GM12891 (cell line): ENCODE results near the gene CDCA3.
A peak's percentile ranks its signal among the peaks of the same experiment; 100 is the strongest.

ENCODE experiments used
- DNase-seq: peaks from one replicate; pipeline ENCODE4 v3.0.0; 2011; ENCODE audit warnings: low spot score; ENCODE audit not compliant: insufficient read length
- FAIRE-seq: peaks from 2 replicates; lab custom pipeline; 2011; peaks lifted over from hg19 to GRCh38; lab: Jason Lieb, UNC
- PAX5 ChIP-seq: IDR thresholded peaks from 2 replicates; pipeline ENCODE4 v1.6.1; 2011; ENCODE audit warnings: low read length, moderate library complexity, mild to moderate bottlenecking; ENCODE audit not compliant: insufficient read depth, severe bottlenecking
- POLR2A ChIP-seq: IDR thresholded peaks from 2 replicates; pipeline ENCODE4 v1.6.1; 2011; ENCODE audit warnings: low read depth, low read length, control low read depth
- POLR2AphosphoS5 ChIP-seq: IDR thresholded peaks from 2 replicates; pipeline ENCODE4 v1.6.1; 2011; ENCODE audit warnings: low read depth, low read length, control low read depth
- POU2F2 ChIP-seq: IDR thresholded peaks from 2 replicates; pipeline ENCODE4 v1.6.1; 2011; ENCODE audit warnings: low read depth, mild to moderate bottlenecking, control low read depth, low read length, moderate library complexity
- SPI1 ChIP-seq: IDR thresholded peaks from 2 replicates; pipeline ENCODE4 v1.6.1; 2011; ENCODE audit warnings: low read depth, low read length, control low read depth
- TAF1 ChIP-seq: IDR thresholded peaks from 2 replicates; pipeline ENCODE4 v1.6.1; 2011; ENCODE audit warnings: low read depth, low read length, control low read depth

Gene CDCA3

DNA sequence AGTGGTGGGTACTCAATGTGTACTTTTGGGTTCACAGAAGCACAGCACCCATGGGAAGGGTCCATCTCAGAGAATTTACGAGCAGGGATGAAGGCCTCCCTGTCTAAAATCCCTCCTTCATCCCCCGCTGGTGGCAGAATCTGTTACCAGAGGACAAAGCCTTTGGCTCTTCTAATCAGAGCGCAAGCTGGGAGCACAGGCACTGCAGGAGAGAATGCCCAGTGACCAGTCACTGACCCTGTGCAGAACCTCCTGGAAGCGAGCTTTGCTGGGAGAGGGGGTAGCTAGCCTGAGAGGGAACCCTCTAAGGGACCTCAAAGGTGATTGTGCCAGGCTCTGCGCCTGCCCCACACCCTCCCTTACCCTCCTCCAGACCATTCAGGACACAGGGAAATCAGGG lies 30.9 kb downstream of the CDCA3 start:
- TF ChIP-seq POU2F2 (no peak), PAX5 (no peak), POLR2A (no peak), TAF1 (no peak), SPI1 (no peak), POLR2AphosphoS5 (no peak)
- no peak for FAIRE-seq
- no peak for DNase-seq

DNA sequence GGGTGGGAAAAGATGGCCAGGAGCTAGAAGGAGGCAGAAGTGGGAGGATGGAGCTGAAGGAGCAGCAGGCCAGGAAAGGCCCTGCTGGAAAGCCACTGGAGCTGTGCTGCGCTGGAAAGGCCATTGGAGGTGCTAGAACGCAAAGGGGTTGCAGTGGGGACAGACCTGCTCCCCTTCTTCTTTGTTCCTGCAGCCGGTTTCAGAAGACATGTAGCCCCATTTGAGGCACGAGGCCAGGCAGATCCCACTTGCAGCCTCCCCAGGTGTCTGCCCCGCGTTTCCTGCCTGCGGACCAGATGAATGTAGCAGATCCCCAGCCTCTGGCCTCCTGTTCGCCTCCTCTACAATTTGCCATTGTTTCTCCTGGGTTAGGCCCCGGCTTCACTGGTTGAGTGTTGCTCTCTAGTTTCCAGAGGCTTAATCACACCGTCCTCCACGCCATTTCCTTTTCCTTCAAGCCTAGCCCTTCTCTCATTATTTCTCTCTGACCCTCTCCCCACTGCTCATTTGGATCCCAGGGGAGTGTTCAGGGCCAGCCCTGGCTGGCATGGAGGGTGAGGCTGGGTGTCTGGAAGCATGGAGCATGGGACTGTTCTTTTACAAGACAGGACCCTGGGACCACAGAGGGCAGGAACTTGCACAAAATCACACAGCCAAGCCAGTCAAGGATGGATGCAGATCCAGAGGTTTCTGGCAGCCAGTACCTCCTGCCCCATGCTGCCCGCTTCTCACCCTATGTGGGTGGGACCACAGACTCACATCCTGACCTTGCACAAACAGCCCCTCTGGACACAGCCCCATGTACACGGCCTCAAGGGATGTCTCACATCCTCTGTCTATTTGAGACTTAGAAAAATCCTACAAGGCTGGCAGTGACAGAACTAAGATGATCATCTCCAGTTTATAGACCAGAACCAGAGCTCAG lies 31.7 kb downstream of the CDCA3 start:
- TF ChIP-seq SPI1 (no peak), TAF1 (no peak), POU2F2 (no peak), POLR2AphosphoS5 (no peak), POLR2A (no peak), PAX5 (no peak)
- no peak for DNase-seq
- no peak for FAIRE-seq

DNA sequence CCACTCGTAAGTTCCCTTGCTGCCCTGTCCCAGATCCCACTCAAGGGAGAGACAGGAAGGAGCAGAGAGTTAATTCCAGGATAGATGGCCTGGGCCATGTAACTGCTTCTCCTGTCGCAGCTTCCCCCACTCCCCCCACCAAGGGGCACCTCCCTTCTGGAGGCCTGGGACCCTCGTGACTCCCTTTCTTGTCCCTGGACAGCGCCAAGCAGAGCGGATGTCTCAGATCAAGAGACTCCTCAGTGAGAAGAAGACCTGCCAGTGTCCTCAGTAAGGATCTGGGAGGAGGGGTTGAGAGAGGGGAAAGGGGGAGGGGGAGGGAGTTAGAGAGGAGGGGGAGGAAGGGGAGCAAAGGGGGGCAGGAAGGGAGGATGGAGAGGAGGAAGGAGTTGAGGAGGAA lies 32.4 kb downstream of the CDCA3 start:
- DNase-seq = no peak

GRCh38 chr12:6818222-6818621 lies 32.9 kb downstream of the CDCA3 start:
- no peak for DNase-seq
- no peak for FAIRE-seq
- TF ChIP-seq TAF1 = no peak
- TF ChIP-seq PAX5 = no peak
- TF ChIP-seq POLR2AphosphoS5 = no peak
- TF ChIP-seq POU2F2 = no peak
- TF ChIP-seq SPI1 = no peak
- no peak for TF ChIP-seq POLR2A

More for the DNA sequence above, 32.4 kb downstream of the CDCA3 start:
- FAIRE-seq = no peak
- TF ChIP-seq SPI1 = no peak
- no peak for TF ChIP-seq POU2F2

- DNase-seq (no peak), FAIRE-seq (peak; percentile 86)
- TF ChIP-seq PAX5 (no peak), POU2F2 (peak; percentile 19; the same call in 1 of the 2 replicates), SPI1 (no peak)
These were observed 33.4 kb downstream of the CDCA3 start for GRCh38 chr12:6817662-6818157.

- no peak for FAIRE-seq
- no peak for DNase-seq
- TF ChIP-seq POLR2AphosphoS5 (no peak), POLR2A (no peak), PAX5 (no peak), TAF1 (no peak), SPI1 (no peak), POU2F2 (no peak)
These were observed 34.0 kb downstream of the CDCA3 start for GRCh38 chr12:6817098-6817497.

GRCh38 chr12:6816598-6816997 lies 34.5 kb downstream of the CDCA3 start:
- FAIRE-seq (no peak), DNase-seq (no peak)
- TF ChIP-seq POLR2AphosphoS5 (no peak), POLR2A (no peak), TAF1 (no peak), PAX5 (no peak), SPI1 (no peak), POU2F2 (no peak)

- FAIRE-seq = no peak
These were observed 37.7 kb downstream of the CDCA3 start for GRCh38 chr12:6813363-6813762.

DNA sequence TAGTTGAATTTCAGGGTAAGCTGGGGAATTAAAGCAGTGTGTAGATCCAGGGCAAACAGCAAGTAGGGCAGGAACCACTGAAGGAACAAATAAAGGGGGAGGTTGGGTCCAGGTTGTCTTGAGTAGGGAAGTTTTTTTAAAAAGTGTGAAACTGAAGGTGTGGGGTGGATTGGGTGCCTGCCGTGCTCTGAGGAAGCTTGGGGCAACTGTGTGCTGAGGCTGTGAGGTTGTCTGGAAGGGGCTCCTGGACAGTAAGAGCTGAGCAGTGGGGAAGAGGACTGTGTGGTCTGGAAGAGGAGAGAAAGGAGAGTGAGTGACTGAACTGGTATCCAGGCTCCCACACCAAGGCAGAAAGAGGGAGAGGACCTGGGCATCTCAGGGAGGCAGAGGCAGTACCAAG lies 40.3 kb downstream of the CDCA3 start:
- DNase-seq = no peak
- TF ChIP-seq POLR2AphosphoS5 (no peak), POU2F2 (no peak), SPI1 (no peak), TAF1 (no peak), PAX5 (no peak), POLR2A (no peak)
- FAIRE-seq = no peak

More at GRCh38 chr12:6813363-6813762, 37.7 kb downstream of the CDCA3 start:
- TF ChIP-seq TAF1 = no peak
- TF ChIP-seq SPI1 = peak; percentile 66
- no peak for TF ChIP-seq PAX5
- DNase-seq = no peak
